GM12872 (cell line): ENCODE measurements around the gene PRKG1.

Experiments
- TF ChIP-seq, protein P1 (sequence below): IDR thresholded peaks from 3 replicates; pipeline ENCODE4 v1.5.1; 2011; ENCODE audit warnings: low read depth, mild to moderate bottlenecking, low read length, moderate library complexity; ENCODE audit not compliant: insufficient read depth

The PRKG1 gene

DNA sequence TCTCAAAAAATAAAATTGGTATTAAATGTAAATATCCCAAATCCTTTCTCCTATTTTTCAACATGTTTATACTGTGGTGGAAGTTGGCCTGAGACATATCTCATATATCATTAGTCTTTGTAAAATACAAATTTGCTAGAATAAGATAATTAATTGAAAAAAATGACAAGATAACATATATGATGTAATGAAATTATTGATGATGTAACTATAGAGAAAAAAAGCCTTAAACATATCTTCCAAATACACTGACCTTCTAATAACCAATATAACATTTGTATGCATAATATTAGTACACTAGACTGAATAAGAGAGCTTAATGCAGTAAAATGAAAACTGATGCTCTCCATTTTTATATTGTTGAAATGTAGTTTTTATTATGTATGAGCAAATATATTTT lies 104.3 kb downstream of the PRKG1 start:
- TF ChIP-seq, protein P1, sequence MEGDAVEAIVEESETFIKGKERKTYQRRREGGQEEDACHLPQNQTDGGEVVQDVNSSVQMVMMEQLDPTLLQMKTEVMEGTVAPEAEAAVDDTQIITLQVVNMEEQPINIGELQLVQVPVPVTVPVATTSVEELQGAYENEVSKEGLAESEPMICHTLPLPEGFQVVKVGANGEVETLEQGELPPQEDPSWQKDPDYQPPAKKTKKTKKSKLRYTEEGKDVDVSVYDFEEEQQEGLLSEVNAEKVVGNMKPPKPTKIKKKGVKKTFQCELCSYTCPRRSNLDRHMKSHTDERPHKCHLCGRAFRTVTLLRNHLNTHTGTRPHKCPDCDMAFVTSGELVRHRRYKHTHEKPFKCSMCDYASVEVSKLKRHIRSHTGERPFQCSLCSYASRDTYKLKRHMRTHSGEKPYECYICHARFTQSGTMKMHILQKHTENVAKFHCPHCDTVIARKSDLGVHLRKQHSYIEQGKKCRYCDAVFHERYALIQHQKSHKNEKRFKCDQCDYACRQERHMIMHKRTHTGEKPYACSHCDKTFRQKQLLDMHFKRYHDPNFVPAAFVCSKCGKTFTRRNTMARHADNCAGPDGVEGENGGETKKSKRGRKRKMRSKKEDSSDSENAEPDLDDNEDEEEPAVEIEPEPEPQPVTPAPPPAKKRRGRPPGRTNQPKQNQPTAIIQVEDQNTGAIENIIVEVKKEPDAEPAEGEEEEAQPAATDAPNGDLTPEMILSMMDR, result no peak

DNA sequence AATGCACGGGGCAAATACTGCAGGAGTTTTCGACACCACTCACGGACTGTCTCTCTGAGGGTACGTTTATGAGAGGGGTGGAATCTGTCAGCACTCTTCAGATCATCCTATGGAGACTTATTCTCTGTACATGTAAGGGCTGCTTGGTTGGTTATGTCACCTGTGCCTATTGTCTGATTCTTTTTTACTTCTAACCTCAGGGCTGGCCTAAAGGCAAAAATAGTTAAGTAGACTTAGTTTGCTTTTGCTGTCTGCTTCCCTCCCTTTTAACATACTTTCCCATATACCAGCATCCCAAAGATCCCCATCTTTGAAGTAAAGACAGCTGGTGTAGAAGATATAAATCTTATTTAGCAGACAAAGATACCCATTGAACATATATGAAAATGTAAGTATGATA lies 105.9 kb downstream of the PRKG1 start:
- TF ChIP-seq, protein P1, result no peak

DNA sequence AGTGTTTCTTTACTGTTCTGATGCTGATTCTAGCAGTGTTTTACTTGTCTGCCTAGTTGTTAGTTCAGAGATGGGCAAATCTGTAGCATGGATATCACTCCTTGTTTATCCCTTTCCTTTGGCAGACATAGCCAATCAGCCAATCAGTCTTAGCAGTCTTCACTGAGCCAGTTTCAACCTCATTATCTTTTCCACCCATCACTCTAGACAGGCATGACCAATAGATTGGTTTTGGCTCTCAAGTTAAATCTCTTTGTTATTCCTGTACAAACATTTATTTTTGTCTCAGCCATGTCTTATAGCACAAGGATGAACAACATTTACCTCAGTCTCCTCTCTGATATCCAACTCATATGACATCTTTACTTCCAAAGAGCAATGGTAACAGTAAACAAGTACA lies 109.5 kb downstream of the PRKG1 start:
- TF ChIP-seq, protein P1, result no peak

DNA sequence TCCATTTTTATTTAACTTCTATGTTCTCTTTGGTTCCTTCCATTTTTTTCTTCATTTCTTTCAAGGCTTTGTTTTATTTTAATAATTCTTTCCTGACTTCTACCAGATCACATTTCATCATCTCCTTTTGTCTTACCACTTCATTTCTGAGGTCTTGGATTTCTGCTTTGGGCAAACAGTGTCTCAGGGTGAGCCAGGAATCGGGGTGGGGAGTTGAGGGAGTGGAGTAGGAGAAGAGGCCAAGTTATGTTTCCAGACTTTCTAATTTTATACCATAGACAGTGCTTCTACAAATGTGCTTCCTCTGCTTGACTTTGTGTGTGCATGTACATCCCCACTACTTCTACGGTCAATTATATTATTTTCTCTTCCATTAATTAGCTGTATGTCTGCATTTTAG lies 112.1 kb downstream of the PRKG1 start:
- TF ChIP-seq, protein P1, result no peak

DNA sequence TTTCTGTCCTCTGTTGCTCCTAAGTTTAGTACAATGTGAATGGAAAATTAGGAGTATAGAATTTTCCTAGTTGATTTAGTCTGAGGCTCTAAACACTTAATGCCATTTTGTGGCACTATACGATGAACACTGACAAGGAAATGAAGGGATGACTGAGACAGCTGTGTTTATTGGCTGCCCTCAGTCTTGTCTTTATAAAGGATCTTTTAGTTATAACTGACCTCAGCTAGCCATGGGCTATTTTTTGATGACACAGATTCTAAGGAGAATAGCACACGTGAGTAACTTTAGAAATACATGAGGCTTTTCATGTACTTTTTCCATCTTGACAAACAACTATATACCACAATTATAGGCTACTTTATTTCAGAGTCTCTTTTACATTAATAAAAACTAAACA lies 113.7 kb downstream of the PRKG1 start:
- TF ChIP-seq, protein P1, result no peak

DNA sequence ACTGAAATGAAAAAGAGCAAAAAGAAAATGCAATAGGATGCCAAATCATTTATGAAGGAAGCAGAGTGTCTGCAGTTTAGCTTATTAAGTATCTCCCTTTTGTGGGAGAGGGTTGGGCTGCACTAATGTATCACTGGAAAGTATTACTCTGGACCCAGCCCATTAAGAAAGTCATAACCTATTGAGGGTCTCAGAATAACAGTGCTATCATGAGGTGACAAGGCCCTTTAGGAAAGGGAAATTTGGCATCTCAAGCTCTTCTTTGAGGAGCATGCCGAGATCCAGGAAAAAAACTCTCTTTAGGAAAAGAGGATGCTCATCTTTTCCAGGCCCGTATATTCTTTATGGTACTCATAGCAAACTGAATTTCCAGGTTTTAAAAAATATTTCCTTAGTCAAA lies 114.6 kb downstream of the PRKG1 start:
- TF ChIP-seq, protein P1, result no peak

DNA sequence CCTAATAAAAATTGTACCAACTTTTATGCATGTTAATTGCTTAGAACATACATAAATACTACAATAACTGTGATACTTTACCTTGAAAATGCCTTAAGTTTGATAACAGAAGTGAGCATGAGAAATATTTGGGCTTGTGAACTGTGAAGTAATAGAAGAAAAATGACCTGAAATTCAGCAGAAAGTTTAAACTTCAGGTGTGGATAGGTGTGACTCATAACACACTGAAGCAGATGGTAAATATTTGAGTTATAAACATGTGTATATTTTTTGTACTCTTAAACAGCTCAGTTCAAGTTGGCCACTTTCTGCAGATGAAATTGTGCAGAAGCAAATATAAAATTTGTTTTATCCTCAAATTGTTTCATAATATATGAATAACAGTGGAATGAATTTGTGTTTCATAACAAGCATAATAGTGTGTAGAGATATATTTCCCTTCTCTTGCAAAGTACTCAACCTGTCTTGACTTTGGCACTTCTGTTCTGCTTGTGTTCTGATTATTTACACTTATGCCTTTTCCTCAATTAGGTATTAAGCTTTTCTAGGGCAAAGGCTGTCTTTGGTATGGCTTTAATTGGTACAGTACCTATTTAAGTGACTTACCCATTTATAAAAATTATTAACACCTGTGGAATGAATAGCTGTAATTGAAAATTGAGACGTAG lies 122.4 kb downstream of the PRKG1 start:
- TF ChIP-seq, protein P1, result no peak
